SH-SY5Y (cell line): ENCODE data around the gene PLEKHN1.

Experiments used
- GATA2 ChIP-seq: IDR thresholded peaks from 2 replicates; pipeline ENCODE4 v1.6.1; 2011; ENCODE audit warnings: mild to moderate bottlenecking, low read depth, low read length
- GATA3 ChIP-seq: IDR thresholded peaks from 2 replicates; pipeline ENCODE4 v1.6.1; 2011; ENCODE audit warnings: low read depth, mild to moderate bottlenecking, low read length, moderate library complexity

DNA sequence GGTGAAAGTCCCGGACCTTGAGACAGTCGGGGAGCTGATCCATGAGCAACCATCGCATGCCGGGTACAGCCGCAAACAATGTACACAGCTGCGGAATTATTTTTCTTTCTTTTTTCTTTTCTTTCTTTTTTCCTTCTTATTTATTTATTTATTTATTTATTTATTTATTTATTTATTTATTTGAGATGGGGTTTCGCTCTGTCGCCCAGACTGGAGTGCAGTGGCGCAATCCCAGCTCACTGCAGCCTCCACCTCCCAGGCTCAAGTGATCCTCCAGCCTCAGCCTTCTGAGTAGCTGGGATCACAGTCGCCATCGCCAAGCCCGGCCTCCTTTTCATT is 18.2 kb downstream of the PLEKHN1 start:
- no peak for TF ChIP-seq GATA2
- no peak for TF ChIP-seq GATA3
